SK-N-MC (cell line): ENCODE measurements around the gene CHN2.

ENCODE experiments used
- EZH2 ChIP-seq: fragments of 200-600 bp; sonication (generic); IDR thresholded peaks from one replicate; pipeline ENCODE4 v1.6.1; 2017; ENCODE audit warnings: antibody characterized with exemption
- POLR2AphosphoS5 ChIP-seq: IDR thresholded peaks from 2 replicates; pipeline ENCODE4 v1.6.1; 2012; ENCODE audit warnings: mild to moderate bottlenecking, low read depth, low read length, borderline replicate concordance

- TF ChIP-seq EZH2 (no peak), POLR2AphosphoS5 (no peak)
These were observed 76.7 kb downstream of the CHN2 start for GRCh38 chr7:29271319-29271658.
